Fibroblast of gingiva (primary cell): ENCODE measurements around the gene GMPPA.

ENCODE experiments used
- DNase-seq: peaks from one replicate; pipeline ENCODE4 v3.0.0-alpha.2; 2011; ENCODE audit warnings: low read depth

Gene GMPPA

GRCh38 chr2:219468410-219469185 is 30.1 kb upstream of the GMPPA start:
- no peak for DNase-seq

- no peak for DNase-seq
Measured at GRCh38 chr2:219469186-219469724, 29.4 kb upstream of the GMPPA start.

GRCh38 chr2:219470429-219470828 is 28.3 kb upstream of the GMPPA start:
- DNase-seq: no peak

GRCh38 chr2:219471476-219472371 is 27.0 kb upstream of the GMPPA start:
- DNase-seq: no peak

GRCh38 chr2:219472629-219473187 is 26.0 kb upstream of the GMPPA start:
- no peak for DNase-seq

GRCh38 chr2:219473511-219473910 is 25.2 kb upstream of the GMPPA start:
- no peak for DNase-seq

GRCh38 chr2:219474285-219475060 is 24.2 kb upstream of the GMPPA start:
- no peak for DNase-seq

- DNase-seq: no peak
Measured at GRCh38 chr2:219475278-219475677, 23.4 kb upstream of the GMPPA start.

GRCh38 chr2:219475697-219476651 is 22.7 kb upstream of the GMPPA start:
- DNase-seq: peak; percentile 14

- DNase-seq: no peak
Measured at GRCh38 chr2:219476652-219477151, 22.0 kb upstream of the GMPPA start.

GRCh38 chr2:219477179-219477578 is 21.5 kb upstream of the GMPPA start:
- no peak for DNase-seq

- no peak for DNase-seq
Measured at GRCh38 chr2:219477815-219478214, 20.9 kb upstream of the GMPPA start.

- no peak for DNase-seq
Measured at GRCh38 chr2:219478916-219479315, 19.8 kb upstream of the GMPPA start.

- DNase-seq: no peak
Measured at GRCh38 chr2:219480004-219480403, 18.7 kb upstream of the GMPPA start.

GRCh38 chr2:219482674-219483405 is 15.9 kb upstream of the GMPPA start:
- no peak for DNase-seq

GRCh38 chr2:219483451-219484342 is 15.0 kb upstream of the GMPPA start:
- DNase-seq: no peak

- DNase-seq: no peak
Measured at GRCh38 chr2:219484343-219485200, 14.1 kb upstream of the GMPPA start.

- no peak for DNase-seq
Measured at GRCh38 chr2:219485201-219485580, 13.5 kb upstream of the GMPPA start.
